Skeletal muscle tissue (tissue), 4 donors: ENCODE data around the gene TNKS1BP1. TPM values are rescaled to one million over a fixed set of nuclear protein-coding genes. Genes with fewer than 3 reads are reported as not detected.

Experiments used
- H3K27ac ChIP-seq: one replicate; pipeline ENCODE4 v1.7.0; 2013; ENCODE audit warnings: mild to moderate bottlenecking, low read depth, low read length, inconsistent platforms
- H3K27me3 ChIP-seq, 3 donors: one replicate each; pipeline ENCODE4 v1.7.0; 2013; ENCODE audit warnings: low read length in 3 of 3; ENCODE audit not compliant: control insufficient read depth in 3 of 3, insufficient read depth in 3 of 3
- H3K36me3 ChIP-seq, 3 donors: one replicate each; pipeline ENCODE4 v1.7.0; 2013; ENCODE audit warnings: low read length in 3 of 3; ENCODE audit not compliant: control insufficient read depth in 3 of 3, insufficient read depth in 3 of 3
- H3K4me1 ChIP-seq, 3 donors: one replicate each; pipeline ENCODE4 v1.7.0; 2013; ENCODE audit warnings: low read length in 3 of 3, mild to moderate bottlenecking in 3 of 3; ENCODE audit not compliant: control insufficient read depth in 3 of 3, insufficient read depth in 3 of 3
- H3K4me3 ChIP-seq, 3 donors: one replicate each; pipeline ENCODE4 v1.7.0; 2013; ENCODE audit warnings: low read length in 3 of 3
- H3K9ac ChIP-seq, 3 donors: one replicate each; pipeline ENCODE4 v1.7.0; 2013; ENCODE audit warnings: low read length in 3 of 3, mild to moderate bottlenecking in 3 of 3, moderate library complexity in 2 of 3, low read depth in 1 of 3
- H3K9me3 ChIP-seq, 3 donors: one replicate each; pipeline ENCODE4 v1.7.0; 2013; ENCODE audit warnings: low read length in 3 of 3; ENCODE audit not compliant: control insufficient read depth in 3 of 3
- total RNA-seq: library from RNA; depleted of rRNA; stranded (reverse); fragments of >200 nt; gene quantifications from one replicate; pipeline ENCODE4 v1.2.3, GENCODE V29; 2014
- donor health status: Osteomylitis.

TNKS1BP1 gene
- total RNA-seq, 1 donor from 2014 or later = 65.2 TPM

GRCh38 chr11:57357310-57357709 lies 32.6 kb upstream of the TNKS1BP1 start:
- H3K4me1 ChIP-seq = peaks cover 26 to 40% (median 32%) of the 10 kb centered on the region in 3 donors
- no peaks in the 10 kb centered on the region for H3K36me3 ChIP-seq
- no peaks in the 10 kb centered on the region for H3K9me3 ChIP-seq
- H3K9ac ChIP-seq = no peak overlapping the region
- no peaks in the 10 kb centered on the region for H3K27me3 ChIP-seq
- no peak overlapping the region for H3K4me3 ChIP-seq
- H3K27ac ChIP-seq = peak overlapping the region; percentile 80

- Histone ChIP-seq H3K9ac (no peak overlapping the region), H3K36me3 (no peaks in the 10 kb centered on the region), H3K9me3 (no peaks in the 10 kb centered on the region), H3K4me3 (no peak overlapping the region), H3K27ac (no peak overlapping the region), H3K4me1 (peaks cover 26 to 40% (median 32%) of the 10 kb centered on the region in 3 donors), H3K27me3 (no peaks in the 10 kb centered on the region)
Observed at GRCh38 chr11:57356268-57356667, 31.5 kb upstream of the TNKS1BP1 start.

- Histone ChIP-seq H3K27ac (peak overlapping the region; percentile 26), H3K4me1 (peaks cover 26 to 35% (median 28%) of the 10 kb centered on the region in 3 donors), H3K9ac (no peak overlapping the region), H3K4me3 (no peak overlapping the region), H3K9me3 (no peaks in the 10 kb centered on the region), H3K27me3 (no peaks in the 10 kb centered on the region), H3K36me3 (no peaks in the 10 kb centered on the region)
Observed at GRCh38 chr11:57354699-57355098, 29.9 kb upstream of the TNKS1BP1 start.

GRCh38 chr11:57353852-57354251 lies 29.1 kb upstream of the TNKS1BP1 start:
- H3K9me3 ChIP-seq = no peaks in the 10 kb centered on the region
- no peaks in the 10 kb centered on the region for H3K36me3 ChIP-seq
- H3K27me3 ChIP-seq = no peaks in the 10 kb centered on the region
- H3K9ac ChIP-seq = no peak overlapping the region
- H3K4me3 ChIP-seq = no peak overlapping the region
- H3K27ac ChIP-seq = no peak overlapping the region
- H3K4me1 ChIP-seq = peaks cover 22 to 31% (median 24%) of the 10 kb centered on the region in 3 donors

DNA sequence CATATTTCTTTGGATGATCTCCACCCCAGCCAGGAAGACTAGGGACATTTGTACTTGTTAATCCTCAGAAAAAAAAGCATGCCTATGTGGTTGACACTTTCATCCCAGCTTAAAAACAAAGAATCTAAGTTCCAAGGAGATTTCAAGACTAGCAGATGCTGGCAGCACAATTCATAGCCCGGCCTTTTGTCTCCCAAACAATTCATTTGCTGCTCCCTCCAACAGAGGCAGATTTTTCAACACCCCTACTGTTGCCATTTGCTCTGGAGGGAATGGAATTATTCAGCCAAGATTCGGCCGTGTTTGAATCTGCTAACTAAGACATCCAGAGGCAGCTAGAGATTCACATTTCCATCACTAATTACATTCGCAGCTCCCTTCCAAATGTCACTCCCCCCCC lies 28.7 kb upstream of the TNKS1BP1 start:
- no peak overlapping the region for H3K4me3 ChIP-seq
- H3K36me3 ChIP-seq = no peaks in the 10 kb centered on the region
- no peak overlapping the region for H3K27ac ChIP-seq
- no peak overlapping the region for H3K9ac ChIP-seq
- peaks cover 18 to 27% (median 23%) of the 10 kb centered on the region in 3 donors for H3K4me1 ChIP-seq
- H3K27me3 ChIP-seq = no peaks in the 10 kb centered on the region
- no peaks in the 10 kb centered on the region for H3K9me3 ChIP-seq

DNA sequence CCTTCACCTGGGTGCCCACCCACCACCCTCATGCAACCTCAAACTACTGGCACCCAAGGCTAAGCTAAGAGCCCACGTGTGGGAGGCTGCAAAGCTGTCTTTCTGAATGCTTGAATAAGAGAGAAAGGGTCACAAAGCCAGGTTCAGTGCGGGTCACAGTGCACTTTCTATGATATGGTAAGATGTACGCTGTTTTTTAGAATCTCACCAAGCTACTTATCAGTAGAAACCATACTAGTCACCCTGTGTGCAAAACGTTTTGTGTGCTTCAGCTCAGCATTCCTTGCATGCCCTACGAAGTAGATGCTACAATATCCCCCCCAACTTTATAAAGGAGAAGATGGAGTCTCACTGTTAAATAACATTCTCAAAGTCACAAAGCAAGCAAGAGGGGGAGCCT lies 28.3 kb upstream of the TNKS1BP1 start:
- Histone ChIP-seq H3K9ac (no peak overlapping the region), H3K27ac (no peak overlapping the region), H3K4me3 (no peak overlapping the region), H3K4me1 (peaks cover 15 to 23% (median 18%) of the 10 kb centered on the region in 3 donors), H3K27me3 (no peaks in the 10 kb centered on the region), H3K9me3 (no peaks in the 10 kb centered on the region), H3K36me3 (no peaks in the 10 kb centered on the region)

- no peak overlapping the region for H3K27ac ChIP-seq
- H3K9ac ChIP-seq = peak overlapping the region in 2 of 3 donors; percentile 4 to 25
- H3K9me3 ChIP-seq = no peaks in the 10 kb centered on the region
- H3K4me1 ChIP-seq = peaks cover 6 to 13% (median 12%) of the 10 kb centered on the region in 3 donors
- no peaks in the 10 kb centered on the region for H3K36me3 ChIP-seq
- no peaks in the 10 kb centered on the region for H3K27me3 ChIP-seq
- peak overlapping the region in 2 of 3 donors; percentile 35 to 48 for H3K4me3 ChIP-seq
Observed at GRCh38 chr11:57349491-57350274, 24.9 kb upstream of the TNKS1BP1 start.

DNA sequence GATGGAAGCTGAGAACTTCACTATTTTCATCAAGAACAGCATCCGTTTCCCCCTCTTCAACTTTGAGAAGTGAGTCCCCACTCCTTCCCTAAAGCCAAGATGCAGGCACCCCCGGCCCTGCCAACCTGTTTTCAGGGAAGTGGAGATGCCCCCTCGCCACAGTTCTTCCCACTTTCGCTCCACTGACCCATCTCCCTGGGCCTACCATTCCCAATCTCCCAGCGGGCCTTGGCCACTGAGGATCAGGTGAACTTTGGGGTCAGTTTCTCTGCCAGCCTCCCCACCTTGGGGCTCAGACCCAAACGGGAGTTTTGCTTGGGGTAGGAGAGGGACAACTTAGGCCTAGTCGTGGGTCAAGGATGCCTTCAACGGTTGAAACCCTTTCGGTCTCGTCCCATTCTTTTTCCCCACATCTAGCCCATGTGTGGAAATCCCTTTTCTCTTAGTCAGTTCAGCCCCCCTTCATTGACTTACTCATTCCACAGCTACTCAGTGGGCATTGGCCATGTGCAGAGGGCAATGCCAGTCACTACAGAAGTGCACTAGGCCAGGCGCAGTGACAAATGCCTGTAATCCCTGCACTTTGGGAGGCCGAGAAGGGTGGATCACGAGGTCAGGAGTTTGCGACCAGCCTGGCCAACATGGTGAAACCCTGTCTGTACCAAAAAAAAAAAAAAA lies 24.0 kb upstream of the TNKS1BP1 start:
- H3K27me3 ChIP-seq = no peaks in the 10 kb centered on the region
- H3K9ac ChIP-seq = no peak overlapping the region
- no peak overlapping the region for H3K27ac ChIP-seq
- no peak overlapping the region for H3K4me3 ChIP-seq
- H3K9me3 ChIP-seq = no peaks in the 10 kb centered on the region
- H3K36me3 ChIP-seq = no peaks in the 10 kb centered on the region
- H3K4me1 ChIP-seq = peaks cover 3 to 11% (median 10%) of the 10 kb centered on the region in 3 donors

GRCh38 chr11:57348052-57348451 lies 23.3 kb upstream of the TNKS1BP1 start:
- no peaks in the 10 kb centered on the region for H3K27me3 ChIP-seq
- peak overlapping the region in 1 of 3 donors; percentile 25 for H3K9ac ChIP-seq
- no peak overlapping the region for H3K27ac ChIP-seq
- H3K36me3 ChIP-seq = no peaks in the 10 kb centered on the region
- no peaks in the 10 kb centered on the region for H3K9me3 ChIP-seq
- H3K4me1 ChIP-seq = peaks cover 3 to 11% (median 10%) of the 10 kb centered on the region in 3 donors
- no peak overlapping the region for H3K4me3 ChIP-seq

DNA sequence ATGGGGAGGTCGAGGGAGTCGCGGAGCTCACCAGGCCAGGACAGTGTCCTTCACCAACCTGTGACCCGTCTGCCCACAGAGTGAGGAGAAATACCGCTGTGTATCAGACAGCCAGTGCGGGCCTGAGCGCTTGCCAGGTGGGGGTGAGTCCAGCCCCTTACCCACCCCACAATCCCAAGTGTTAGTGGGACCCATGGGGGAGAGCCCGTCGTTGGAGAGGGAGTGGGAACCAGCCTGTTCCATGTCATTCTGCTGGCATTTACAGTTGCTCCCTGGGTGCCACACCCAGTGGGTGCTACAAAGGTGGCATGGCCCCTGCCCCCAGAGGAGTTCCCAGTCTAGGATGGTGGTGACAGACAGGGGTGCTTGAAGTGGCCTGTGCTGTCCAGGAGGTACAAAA lies 22.6 kb upstream of the TNKS1BP1 start:
- H3K9ac ChIP-seq = no peak overlapping the region
- no peaks in the 10 kb centered on the region for H3K9me3 ChIP-seq
- H3K36me3 ChIP-seq = no peaks in the 10 kb centered on the region
- no peak overlapping the region for H3K4me3 ChIP-seq
- no peak overlapping the region for H3K27ac ChIP-seq
- no peaks in the 10 kb centered on the region for H3K27me3 ChIP-seq
- peaks cover 3 to 11% (median 10%) of the 10 kb centered on the region in 3 donors for H3K4me1 ChIP-seq
